Lung (tissue), 12 donors: ENCODE measurements around the gene CDK8. TPM values are rescaled to one million over a fixed set of nuclear protein-coding genes. Genes with fewer than 3 reads are reported as not detected.

ENCODE experiments used
- ATAC-seq: fragments of 200-7000 bp; cut with Tn5 transposase; one replicate; pipeline ENCODE4 v1.9.1; 2020; ENCODE audit warnings: moderate number of reproducible peaks; ENCODE audit not compliant: insufficient read depth, low FRiP score
- DNase-seq, 3 donors: peaks; one replicate each; pipeline ENCODE4 v3.0.0-alpha.2; 2013 to 2017
- H3K27ac ChIP-seq, 2 donors: one replicate each; pipeline ENCODE4 v1.5.1; 2013; ENCODE audit warnings: mild to moderate bottlenecking in 2 of 2, moderate library complexity in 2 of 2, control low read depth in 1 of 2, inconsistent platforms in 1 of 2, low read depth in 1 of 2, low read length in 1 of 2
- H3K27me3 ChIP-seq, 3 donors: one replicate each; pipeline ENCODE4 v1.5.1; 2013; ENCODE audit warnings: low read length in 2 of 3; ENCODE audit not compliant: control insufficient read depth in 3 of 3, insufficient read depth in 3 of 3
- H3K36me3 ChIP-seq, 4 donors: one replicate each; pipeline ENCODE4 v1.5.1; 2013; ENCODE audit warnings: low read length in 4 of 4, mild to moderate bottlenecking in 1 of 4, moderate library complexity in 1 of 4; ENCODE audit not compliant: control insufficient read depth in 4 of 4, insufficient read depth in 4 of 4
- H3K4me1 ChIP-seq, 5 donors: one replicate each; pipeline ENCODE4 v1.5.1; 2013; ENCODE audit warnings: low read length in 5 of 5, mild to moderate bottlenecking in 2 of 5, moderate library complexity in 1 of 5; ENCODE audit not compliant: control insufficient read depth in 5 of 5, insufficient read depth in 5 of 5
- H3K4me3 ChIP-seq: one replicate; pipeline ENCODE4 v1.5.1; 2013; ENCODE audit warnings: mild to moderate bottlenecking, control low read depth, moderate library complexity
- H3K9ac ChIP-seq, 2 donors: one replicate each; pipeline ENCODE4 v1.5.1; 2013; ENCODE audit warnings: low read length in 2 of 2, control low read depth in 1 of 2; ENCODE audit not compliant: insufficient read depth in 1 of 2
- H3K9me3 ChIP-seq, 4 donors: one replicate each; pipeline ENCODE4 v1.5.1; 2013; ENCODE audit warnings: low read length in 3 of 4, mild to moderate bottlenecking in 1 of 4, moderate library complexity in 1 of 4; ENCODE audit not compliant: control insufficient read depth in 4 of 4, insufficient read depth in 3 of 4
- CTCF ChIP-seq: IDR thresholded peaks from 2 replicates; pipeline ENCODE4 v1.5.1; 2012; ENCODE audit warnings: mild to moderate bottlenecking; ENCODE audit errors: control extremely low read depth, extremely low read depth
- WGBS, 2 donors: extraction: QIAGEN DNeasy Blood & Tissue Kit; methylation state at CpG; one replicate each; pipeline ENCODE4 v1.1.7; 2013; 5-methylcytosine and 5-hydroxymethylcytosine counted together
- polyA plus RNA-seq, 2 donors: library from polyadenylated mRNA; stranded (reverse); fragments of 200-250 nt; gene quantifications; one replicate each; pipeline ENCODE4 v1.2.1, GENCODE V29; 2013
- total RNA-seq, 2 donors: library from RNA; depleted of rRNA in 1 of 2; stranded (reverse); fragments of >200 nt in 1 of 2; gene quantifications; one replicate each; pipeline ENCODE4 v1.2.1, GENCODE V29; 2014 to 2021
- donor health status: control.
- donor health status: control.
- donor health status: Bipolar disorder and iron deficiency.
- donor health status: healthy.
- donor health status: DM: yes; HTN: yes; CAD: no.

CDK8 gene
- total and polyA plus RNA-seq, 4 donors: 7.1 to 12.7 (median 9.6) TPM

- Histone ChIP-seq H3K9me3 (no peaks in the 10 kb centered on the region), H3K36me3 (peaks cover 0 to 5% (median 2%) of the 10 kb centered on the region in 4 donors), H3K9ac (no peak overlapping the region), H3K27me3 (no peaks in the 10 kb centered on the region), H3K4me1 (peaks cover 0 to 9% (median 8%) of the 10 kb centered on the region in 5 donors), H3K27ac (no peak overlapping the region), H3K4me3 (no peak overlapping the region)
- DNase-seq (no peak), ATAC-seq (no peak)
- TF ChIP-seq CTCF: no peak
- 96% methylated on average over 4 of the region's 4 CpGs for WGBS, 2 donors
These were observed 91.1 kb downstream of the CDK8 start for GRCh38 chr13:26344980-26345379.

- no peak for TF ChIP-seq CTCF
- H3K27ac ChIP-seq: no peak overlapping the region
- ATAC-seq: no peak
- H3K27me3 ChIP-seq: no peaks in the 10 kb centered on the region
- peaks cover 0 to 9% (median 3%) of the 10 kb centered on the region in 4 donors for H3K36me3 ChIP-seq
- no peak overlapping the region for H3K4me3 ChIP-seq
- no peaks in the 10 kb centered on the region for H3K9me3 ChIP-seq
- DNase-seq: no peak
- no peak overlapping the region for H3K9ac ChIP-seq
- peaks cover 0 to 5% (median 0%) of the 10 kb centered on the region in 5 donors for H3K4me1 ChIP-seq
- WGBS, 2 donors: 67 to 91% methylated on average over 3 of the region's 3 CpGs
These were observed 95.0 kb downstream of the CDK8 start for GRCh38 chr13:26348966-26349365.

GRCh38 chr13:26362261-26362660 is 108.3 kb downstream of the CDK8 start:
- H3K4me3 ChIP-seq: no peak overlapping the region
- H3K4me1 ChIP-seq: peaks cover 0 to 10% (median 0%) of the 10 kb centered on the region in 5 donors
- H3K36me3 ChIP-seq: no peaks in the 10 kb centered on the region
- WGBS, 2 donors: 95 to 96% methylated on average over 2 of the region's 2 CpGs
- H3K27ac ChIP-seq: no peak overlapping the region
- no peaks in the 10 kb centered on the region for H3K9me3 ChIP-seq
- DNase-seq: no peak
- no peak overlapping the region for H3K9ac ChIP-seq
- H3K27me3 ChIP-seq: no peaks in the 10 kb centered on the region
- no peak for ATAC-seq
- TF ChIP-seq CTCF: no peak

DNA sequence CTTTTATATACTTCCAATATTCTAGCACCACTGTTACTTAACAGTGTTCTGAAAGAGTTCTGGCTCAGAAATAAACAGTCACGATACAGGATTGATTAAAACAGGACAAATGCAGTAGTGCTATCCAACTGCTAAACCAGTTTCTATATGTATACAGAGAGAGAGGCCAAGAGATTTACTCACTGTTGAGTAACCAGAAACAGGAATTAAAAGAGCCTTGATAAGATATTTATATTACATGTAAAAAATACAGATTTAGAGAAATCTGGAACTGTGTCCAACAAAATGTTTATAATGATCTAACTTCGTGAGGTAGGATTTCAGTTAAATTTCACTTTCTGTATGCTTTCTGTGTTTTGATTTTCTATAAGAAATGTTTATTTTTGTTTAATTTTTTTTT is 116.6 kb downstream of the CDK8 start:
- H3K4me1 ChIP-seq: peaks cover 0 to 18% (median 0%) of the 10 kb centered on the region in 5 donors
- peak in 2 of 3 donors; percentile 72 to 82 for DNase-seq
- no peak for TF ChIP-seq CTCF
- H3K4me3 ChIP-seq: no peak overlapping the region
- 76 to 90% methylated on average over 2 of the region's 2 CpGs for WGBS, 2 donors
- no peaks in the 10 kb centered on the region for H3K9me3 ChIP-seq
- peaks cover 0 to 4% (median 0%) of the 10 kb centered on the region in 4 donors for H3K36me3 ChIP-seq
- ATAC-seq: no peak
- no peaks in the 10 kb centered on the region for H3K27me3 ChIP-seq
- no peak overlapping the region for H3K27ac ChIP-seq
- H3K9ac ChIP-seq: peak overlapping the region in 1 of 2 donors; percentile 65
